IgD-negative memory B cell (primary cell): ENCODE results near the gene CRYGS. TPM values are rescaled to one million over a fixed set of nuclear protein-coding genes. Genes with fewer than 3 reads are reported as not detected.
"Not testable (repeated sequence)": the region's sequence is repeated elsewhere in the genome, so short reads cannot be mapped to it uniquely, and the experiment has no call there.

Experiments used
- H3K27ac Mint-ChIP-seq, 3 donors: one replicate each; pipeline ENCODE4 v1.8.0; 2020 to 2022; ENCODE audit warnings: mild to moderate bottlenecking in 3 of 3, mixed read lengths in 3 of 3, moderate library complexity in 1 of 3
- H3K27me3 Mint-ChIP-seq: one replicate; pipeline ENCODE4 v1.8.0; 2021; ENCODE audit warnings: mixed read lengths
- H3K36me3 Mint-ChIP-seq: one replicate; pipeline ENCODE4 v1.8.0; 2020; ENCODE audit warnings: mild to moderate bottlenecking, mixed read lengths
- H3K4me1 Mint-ChIP-seq, 3 donors: one replicate each; pipeline ENCODE4 v1.8.0; 2020 to 2022; ENCODE audit warnings: mixed read lengths in 3 of 3, mild to moderate bottlenecking in 1 of 3
- H3K4me3 Mint-ChIP-seq, 4 donors: one replicate each; pipeline ENCODE4 v1.8.0; 2020 to 2022; ENCODE audit warnings: mild to moderate bottlenecking in 4 of 4, mixed read lengths in 4 of 4, moderate library complexity in 3 of 4
- H3K9me3 Mint-ChIP-seq, 3 donors: one replicate each; pipeline ENCODE4 v1.8.0; 2020 to 2021; ENCODE audit warnings: mixed read lengths in 3 of 3, mild to moderate bottlenecking in 1 of 3
- polyA plus RNA-seq: library from polyadenylated mRNA; unstranded; fragments of 300-500 nt; fragmentation: Illumina TruSeq; gene quantifications from one replicate; pipeline ENCODE4 v1.2.3, GENCODE V29; 2021

The CRYGS gene
- polyA plus RNA-seq, 1 donor from 2014 or later: not detected

DNA sequence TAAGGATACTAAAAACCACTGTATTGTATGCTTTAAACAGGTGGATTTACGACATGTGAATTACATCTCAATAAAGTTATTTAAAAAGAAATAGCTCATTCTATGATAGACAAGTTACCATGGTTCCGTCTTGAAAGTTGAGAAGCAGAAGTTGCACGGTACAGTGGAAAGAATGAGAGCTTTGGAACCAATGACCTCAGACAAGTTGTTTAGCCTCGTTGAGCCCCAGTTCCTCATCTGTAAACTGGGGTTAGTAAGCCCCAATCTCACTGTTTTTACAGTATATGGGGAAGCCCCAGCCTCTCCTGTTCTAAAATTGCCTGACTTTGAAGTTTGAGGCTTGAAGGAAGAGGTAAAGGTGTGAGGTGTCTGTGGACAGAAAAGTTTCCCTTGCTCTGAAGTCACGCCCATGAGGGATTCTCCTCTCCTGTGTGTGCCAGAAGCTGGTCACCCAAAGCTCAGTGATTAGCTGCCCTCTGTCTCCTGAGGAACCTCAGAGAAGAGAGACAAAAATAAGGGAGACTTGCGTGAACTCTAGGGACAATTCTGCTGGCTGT is 10.0 kb downstream of the CRYGS start:
- Mint-ChIP-seq H3K9me3 (no peaks in the 10 kb centered on the region), H3K27ac (peak overlapping the region; percentile 81 to 100 (median 97)), H3K27me3 (no peaks in the 10 kb centered on the region), H3K36me3 (no peaks in the 10 kb centered on the region), H3K4me1 (peaks cover 40 to 73% (median 51%) of the 10 kb centered on the region in 3 donors), H3K4me3 (peak overlapping the region; percentile 62 to 94 (median 80))

- H3K27ac Mint-ChIP-seq: peak overlapping the region; percentile 81 to 100 (median 91)
- H3K4me3 Mint-ChIP-seq: peak overlapping the region in 3 of 4 donors; percentile 49 to 77 (median 74)
- peaks cover 46 to 84% (median 67%) of the 10 kb centered on the region in 3 donors for H3K4me1 Mint-ChIP-seq
- no peaks in the 10 kb centered on the region for H3K36me3 Mint-ChIP-seq
- H3K9me3 Mint-ChIP-seq: no peaks in the 10 kb centered on the region
- no peaks in the 10 kb centered on the region for H3K27me3 Mint-ChIP-seq
Measured at GRCh38 chr3:186532598-186533072, 11.5 kb downstream of the CRYGS start.

DNA sequence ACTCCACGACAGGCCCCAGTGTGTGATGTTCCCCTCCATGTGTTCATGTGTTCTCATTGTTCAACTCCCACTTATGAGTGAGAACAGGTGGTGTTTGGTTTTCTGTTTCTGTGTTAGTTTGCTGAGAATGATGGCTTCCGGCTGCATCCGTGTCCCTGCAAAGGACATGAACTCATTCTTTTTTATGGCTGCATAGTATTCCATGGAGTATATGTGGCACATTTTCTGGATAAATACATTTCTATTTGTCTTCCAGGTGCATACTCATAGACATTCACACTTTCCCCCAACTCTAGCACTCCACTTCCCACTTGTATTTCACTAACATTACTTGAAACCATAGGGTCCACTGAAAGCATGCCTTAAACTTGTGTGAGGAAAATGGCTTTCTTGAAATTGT is 12.5 kb downstream of the CRYGS start:
- not testable (repeated sequence) for H3K4me3 Mint-ChIP-seq
- H3K4me1 Mint-ChIP-seq: peaks cover 52 to 85% (median 73%) of the 10 kb centered on the region in 3 donors

GRCh38 chr3:186530415-186530814 is 13.8 kb downstream of the CRYGS start:
- Mint-ChIP-seq H3K4me3 (peak overlapping the region in 2 of 4 donors; percentile 19 to 49), H3K27me3 (no peaks in the 10 kb centered on the region), H3K9me3 (no peaks in the 10 kb centered on the region), H3K27ac (peak overlapping the region in 2 of 3 donors; percentile 59), H3K4me1 (peaks cover 62 to 89% (median 81%) of the 10 kb centered on the region in 3 donors), H3K36me3 (no peaks in the 10 kb centered on the region)

More for the DNA sequence above, 12.5 kb downstream of the CRYGS start:
- not testable (repeated sequence) for H3K9me3 Mint-ChIP-seq, H3K27me3 Mint-ChIP-seq, H3K36me3 Mint-ChIP-seq
- H3K27ac Mint-ChIP-seq: peak overlapping the region in 2 of 3 donors; percentile 36 to 100

DNA sequence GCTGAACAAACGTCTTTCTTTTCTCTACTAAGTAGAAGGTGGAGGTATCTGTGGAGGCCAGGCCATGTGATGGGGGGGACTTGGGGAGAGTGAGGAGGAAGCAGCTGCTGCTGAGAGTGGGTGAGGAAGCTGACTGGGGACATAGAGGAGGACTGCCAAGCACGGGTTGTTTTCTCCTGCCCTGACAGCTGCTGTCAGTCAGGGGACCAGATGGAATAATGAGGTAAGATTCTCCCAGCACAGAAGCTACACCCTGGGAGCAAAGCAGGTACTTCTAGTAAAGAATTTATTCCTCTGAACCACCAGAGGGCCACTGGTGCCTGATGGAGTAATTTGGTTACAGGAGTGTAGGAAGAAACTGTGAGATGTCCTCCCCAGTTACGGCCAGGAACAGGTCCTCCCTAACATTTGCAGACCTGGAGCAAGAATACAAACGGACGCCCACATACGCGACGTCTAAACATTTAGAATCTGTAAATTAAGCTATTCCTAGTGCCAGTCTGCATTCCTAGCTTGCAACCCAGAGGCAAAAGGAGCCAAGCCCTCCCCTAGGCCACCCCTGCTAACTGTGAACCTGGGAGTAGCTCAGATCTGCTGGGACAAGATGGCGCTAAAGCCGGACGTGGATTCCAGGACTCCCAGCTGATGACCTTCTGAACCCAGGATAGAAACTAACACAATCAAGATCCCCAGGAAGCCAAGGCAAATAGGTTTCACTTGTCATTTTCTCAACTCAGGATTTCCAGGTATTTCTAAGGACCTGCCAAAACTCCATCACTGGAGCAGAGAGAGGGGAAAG is 14.8 kb downstream of the CRYGS start:
- Mint-ChIP-seq H3K9me3 (no peaks in the 10 kb centered on the region), H3K27ac (peak overlapping the region; percentile 14 to 74 (median 32)), H3K27me3 (no peaks in the 10 kb centered on the region), H3K4me1 (peaks cover 61 to 85% (median 76%) of the 10 kb centered on the region in 3 donors), H3K36me3 (no peaks in the 10 kb centered on the region), H3K4me3 (peak overlapping the region in 3 of 4 donors; percentile 2 to 75 (median 42))

GRCh38 chr3:186526256-186526606 is 17.9 kb downstream of the CRYGS start:
- Mint-ChIP-seq H3K27me3 (no peaks in the 10 kb centered on the region), H3K36me3 (no peaks in the 10 kb centered on the region), H3K9me3 (no peaks in the 10 kb centered on the region), H3K4me1 (peaks cover 54 to 78% (median 67%) of the 10 kb centered on the region in 3 donors), H3K27ac (peak overlapping the region; percentile 89 to 94 (median 91)), H3K4me3 (peak overlapping the region; percentile 21 to 92 (median 62))

DNA sequence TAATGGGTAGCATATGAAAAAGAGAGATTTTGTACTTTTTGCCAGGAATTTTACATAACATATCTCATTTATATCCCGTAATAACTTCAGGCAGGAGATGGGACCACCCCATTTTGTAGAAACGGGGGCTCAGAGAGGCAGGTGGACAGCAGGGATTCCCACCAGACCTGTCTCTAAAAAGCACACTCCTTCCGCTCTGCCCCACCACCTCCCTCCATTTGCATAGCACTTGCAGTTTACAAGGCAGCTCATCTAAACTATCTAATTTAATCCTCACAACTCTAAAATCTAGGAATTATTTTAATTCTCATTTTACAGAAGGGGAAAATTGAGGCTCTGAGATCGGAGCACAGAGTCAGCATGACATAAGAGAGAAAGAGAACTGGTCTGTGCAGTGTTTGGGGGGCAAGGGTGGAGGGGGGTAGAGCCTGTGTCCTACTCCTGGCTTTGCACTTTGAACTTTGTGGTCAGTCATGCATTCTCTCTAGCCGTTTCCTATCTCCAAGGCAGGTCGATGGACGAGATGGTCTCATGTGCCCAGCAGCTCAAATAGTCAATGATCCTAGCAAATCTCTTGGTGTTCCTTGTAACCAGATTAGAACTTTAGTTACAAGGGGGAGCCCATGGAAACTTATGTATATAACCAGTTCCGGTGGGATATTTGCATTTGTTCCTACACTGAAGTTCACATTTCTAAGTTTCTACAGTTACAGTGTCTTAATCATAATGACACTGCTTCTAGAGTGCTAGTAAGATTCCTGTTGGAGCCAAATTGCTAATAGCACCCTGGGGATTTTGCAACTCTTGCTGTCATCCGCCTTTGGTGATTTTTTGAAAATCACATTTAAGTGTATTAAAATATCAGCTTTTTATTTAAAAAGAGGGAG is 18.6 kb downstream of the CRYGS start:
- Mint-ChIP-seq H3K36me3 (no peaks in the 10 kb centered on the region), H3K9me3 (no peaks in the 10 kb centered on the region), H3K4me1 (peaks cover 56 to 78% (median 69%) of the 10 kb centered on the region in 3 donors), H3K27me3 (no peaks in the 10 kb centered on the region), H3K4me3 (peak overlapping the region; percentile 21 to 92 (median 62)), H3K27ac (peak overlapping the region; percentile 89 to 94 (median 91))

GRCh38 chr3:186524616-186525015 is 19.6 kb downstream of the CRYGS start:
- H3K9me3 Mint-ChIP-seq: no peaks in the 10 kb centered on the region
- peaks cover 52 to 77% (median 69%) of the 10 kb centered on the region in 3 donors for H3K4me1 Mint-ChIP-seq
- H3K27me3 Mint-ChIP-seq: no peaks in the 10 kb centered on the region
- H3K27ac Mint-ChIP-seq: peak overlapping the region in 1 of 3 donors; percentile 76
- H3K36me3 Mint-ChIP-seq: no peaks in the 10 kb centered on the region
- peak overlapping the region in 1 of 4 donors; percentile 92 for H3K4me3 Mint-ChIP-seq

GRCh38 chr3:186523434-186523833 is 20.7 kb downstream of the CRYGS start:
- Mint-ChIP-seq H3K4me3 (peak overlapping the region in 1 of 4 donors; percentile 78), H3K9me3 (no peaks in the 10 kb centered on the region), H3K4me1 (peaks cover 50 to 77% (median 65%) of the 10 kb centered on the region in 3 donors), H3K27ac (peak overlapping the region; percentile 22 to 59 (median 28)), H3K27me3 (peaks cover 2% of the 10 kb centered on the region), H3K36me3 (no peaks in the 10 kb centered on the region)

GRCh38 chr3:186523022-186523421 is 21.2 kb downstream of the CRYGS start:
- H3K27ac Mint-ChIP-seq: no peak overlapping the region
- H3K4me1 Mint-ChIP-seq: peaks cover 51 to 76% (median 62%) of the 10 kb centered on the region in 3 donors

GRCh38 chr3:186520957-186521842 is 23.0 kb downstream of the CRYGS start:
- Mint-ChIP-seq H3K36me3 (no peaks in the 10 kb centered on the region), H3K27ac (peak overlapping the region; percentile 46 to 96 (median 89)), H3K4me3 (peak overlapping the region; percentile 5 to 87 (median 33)), H3K27me3 (peaks cover 2% of the 10 kb centered on the region), H3K4me1 (peaks cover 45 to 69% (median 51%) of the 10 kb centered on the region in 3 donors), H3K9me3 (no peaks in the 10 kb centered on the region)

More at GRCh38 chr3:186523022-186523421, 21.2 kb downstream of the CRYGS start:
- Mint-ChIP-seq H3K4me3 (peak overlapping the region in 1 of 4 donors; percentile 63), H3K36me3 (no peaks in the 10 kb centered on the region), H3K27me3 (peaks cover 2% of the 10 kb centered on the region), H3K9me3 (no peaks in the 10 kb centered on the region)

DNA sequence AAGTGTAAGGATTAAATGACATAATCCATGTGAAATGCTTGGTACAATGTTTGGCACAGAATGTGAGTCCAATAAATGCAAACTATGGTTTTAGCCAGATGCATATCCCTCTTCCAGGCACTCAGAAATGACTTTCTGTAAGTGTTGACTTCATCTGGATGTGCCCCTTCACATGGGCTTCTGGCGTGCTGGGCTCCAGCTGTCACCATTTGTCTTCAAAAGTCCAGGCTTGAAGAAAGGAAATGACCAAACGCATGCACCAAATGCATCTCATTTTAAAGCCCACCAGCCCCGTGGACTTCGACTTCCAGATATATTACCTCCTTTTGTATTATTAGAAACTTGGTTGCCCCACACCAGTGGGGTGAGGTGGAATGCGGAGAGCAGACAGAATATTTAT is 23.7 kb downstream of the CRYGS start:
- Mint-ChIP-seq H3K4me3 (peak overlapping the region in 3 of 4 donors; percentile 5 to 87 (median 17)), H3K27ac (peak overlapping the region in 2 of 3 donors; percentile 89 to 96), H3K9me3 (no peaks in the 10 kb centered on the region), H3K36me3 (no peaks in the 10 kb centered on the region), H3K4me1 (peaks cover 45 to 69% (median 48%) of the 10 kb centered on the region in 3 donors), H3K27me3 (peaks cover 2% of the 10 kb centered on the region)

DNA sequence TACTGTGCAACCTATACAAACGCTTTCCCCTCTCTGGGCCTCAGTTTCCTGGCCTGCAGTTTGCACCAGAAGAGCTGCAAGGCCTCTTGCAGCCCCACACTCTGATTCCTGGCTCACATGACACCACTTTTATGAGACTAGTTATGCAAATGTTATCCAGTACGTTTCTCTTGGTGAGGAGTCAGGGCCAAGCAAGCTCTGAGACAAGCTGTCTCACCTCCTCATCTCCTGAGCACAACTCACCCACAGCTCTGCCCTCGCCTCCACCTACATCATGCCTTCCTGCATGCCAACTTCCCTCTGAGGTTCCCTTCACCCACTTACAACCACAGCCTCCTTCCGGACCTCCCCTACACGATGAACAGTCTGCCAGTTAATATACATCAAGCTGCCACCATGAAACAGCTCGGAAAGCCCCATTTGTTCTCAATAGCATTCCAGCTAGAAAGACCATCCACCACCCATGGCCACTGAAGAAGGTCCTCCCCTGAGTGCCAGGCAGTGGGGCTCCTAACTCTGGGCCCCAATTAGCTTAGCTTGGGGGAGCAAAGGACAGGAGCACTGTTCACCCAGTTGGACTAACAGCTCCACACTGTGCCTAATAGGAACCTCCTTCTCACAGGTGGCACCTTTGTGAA is 25.0 kb downstream of the CRYGS start:
- no peaks in the 10 kb centered on the region for H3K36me3 Mint-ChIP-seq
- no peaks in the 10 kb centered on the region for H3K9me3 Mint-ChIP-seq
- H3K4me3 Mint-ChIP-seq: peak overlapping the region; percentile 1 to 63 (median 20)
- H3K27ac Mint-ChIP-seq: peak overlapping the region; percentile 4 to 96 (median 54)
- H3K4me1 Mint-ChIP-seq: peaks cover 51 to 76% (median 51%) of the 10 kb centered on the region in 3 donors
- peaks cover 2% of the 10 kb centered on the region for H3K27me3 Mint-ChIP-seq
